MM.1S (cell line): ENCODE results near the gene DLX2.

Experiments used
- DNase-seq: peaks from one replicate; pipeline ENCODE4 v3.0.0-alpha.2; 2015
- H2AFZ ChIP-seq: fragments of 300-600 bp; sonication (generic); 2 replicates; pipeline ENCODE4 v1.6.0; 2016; ENCODE audit warnings: antibody characterized with exemption, low read length
- H3F3A ChIP-seq: fragments of 300-600 bp; sonication (generic); 2 replicates; pipeline ENCODE4 v1.6.1; 2016; ENCODE audit warnings: mild to moderate bottlenecking, antibody characterized with exemption, low read length, moderate library complexity, mixed read lengths; ENCODE audit not compliant: insufficient read depth
- H3K27ac ChIP-seq: fragments of 300-600 bp; sonication (generic); 2 replicates; pipeline ENCODE4 v1.5.1; 2016; ENCODE audit warnings: mild to moderate bottlenecking, low read length
- H3K27me3 ChIP-seq: fragments of 300-600 bp; sonication (generic); replicated peaks from 2 replicates; pipeline ENCODE4 v1.6.0; 2016; ENCODE audit warnings: low read length; ENCODE audit not compliant: insufficient read depth
- H3K36me3 ChIP-seq: fragments of 300-600 bp; sonication (generic); replicated peaks from 2 replicates; pipeline ENCODE4 v1.6.1; 2016; ENCODE audit warnings: mild to moderate bottlenecking, low read length, mixed read lengths; ENCODE audit not compliant: insufficient read depth
- H3K4me1 ChIP-seq: fragments of 300-600 bp; sonication (generic); 2 replicates; pipeline ENCODE4 v1.6.1; 2016; ENCODE audit warnings: low read length, mixed read lengths
- H3K4me2 ChIP-seq: fragments of 300-600 bp; sonication (generic); 2 replicates; pipeline ENCODE4 v1.6.0; 2016; ENCODE audit warnings: low read depth, low read length
- H3K4me3 ChIP-seq: fragments of 300-600 bp; sonication (generic); 2 replicates; pipeline ENCODE4 v1.5.1; 2016; ENCODE audit warnings: low read length, mixed read lengths
- H3K79me2 ChIP-seq: fragments of 300-600 bp; sonication (generic); 2 replicates; pipeline ENCODE4 v1.6.1; 2016; ENCODE audit warnings: mixed run types, low read length, mixed read lengths
- H3K9ac ChIP-seq: fragments of 300-600 bp; sonication (generic); 2 replicates; pipeline ENCODE4 v1.6.1; 2016; ENCODE audit warnings: low read length, mixed read lengths
- H3K9me2 ChIP-seq: fragments of 300-600 bp; sonication (generic); replicated peaks from 2 replicates; pipeline ENCODE4 v1.6.1; 2016; ENCODE audit warnings: mild to moderate bottlenecking, low read length, mixed read lengths; ENCODE audit not compliant: insufficient read depth
- H3K9me3 ChIP-seq: fragments of 300-600 bp; sonication (generic); replicated peaks from 2 replicates; pipeline ENCODE4 v1.6.1; 2016; ENCODE audit warnings: mild to moderate bottlenecking, low read length, mixed read lengths; ENCODE audit not compliant: insufficient read depth
- H4K20me1 ChIP-seq: fragments of 300-600 bp; sonication (generic); 2 replicates; pipeline ENCODE4 v1.6.1; 2016; ENCODE audit warnings: mild to moderate bottlenecking, low read length, moderate library complexity, mixed read lengths; ENCODE audit not compliant: insufficient read depth
- CTCF ChIP-seq: fragments of 300-600 bp; sonication (generic); IDR thresholded peaks from 2 replicates; pipeline ENCODE4 v1.5.1; 2016; ENCODE audit warnings: antibody characterized with exemption, low read length, mixed read lengths
- EZH2 ChIP-seq: fragments of 300-600 bp; sonication (generic); optimal IDR thresholded peaks from 2 replicates; pipeline ENCODE3; 2017; ENCODE audit warnings: low read depth, mild to moderate bottlenecking, antibody characterized with exemption, low read length, mixed read lengths
- EZH2phosphoT487 ChIP-seq: fragments of 300-600 bp; sonication (generic); IDR thresholded peaks from 2 replicates; pipeline ENCODE4 v1.6.1; 2018; ENCODE audit warnings: antibody characterized with exemption, low read length

The DLX2 gene

GRCh38 chr2:172084395-172084644, 18.4 kb downstream of the DLX2 start:
- Histone ChIP-seq H2AFZ (peak overlapping the region; percentile 81), H3K27ac (no peak overlapping the region), H3K9me2 (no peaks in the 10 kb centered on the region), H3K79me2 (no peaks in the 10 kb centered on the region), H3K9ac (no peak overlapping the region), H3K4me3 (peak overlapping the region; percentile 75), H4K20me1 (no peaks in the 10 kb centered on the region), H3K36me3 (no peaks in the 10 kb centered on the region), H3K9me3 (no peaks in the 10 kb centered on the region), H3F3A (no peaks in the 10 kb centered on the region), H3K27me3 (peaks cover 77% of the 10 kb centered on the region), H3K4me1 (0 out of 2 replicates have a peak, but pooled peaks cover 6% of the 10 kb centered on the region), H3K4me2 (peak overlapping the region; percentile 98)
- no peak for DNase-seq
- TF ChIP-seq EZH2 (no peak), CTCF (no peak), EZH2phosphoT487 (no peak)

GRCh38 chr2:172083628-172084394, 18.9 kb downstream of the DLX2 start:
- peak overlapping the region; percentile 81 for H2AFZ ChIP-seq
- TF ChIP-seq EZH2 (no peak), CTCF (no peak), EZH2phosphoT487 (no peak)
- H3K36me3 ChIP-seq, result no peaks in the 10 kb centered on the region
- no peaks in the 10 kb centered on the region for H3K9me3 ChIP-seq
- DNase-seq, result no peak
- no peak overlapping the region for H3K9ac ChIP-seq
- H3K79me2 ChIP-seq, result no peaks in the 10 kb centered on the region
- peaks cover 72% of the 10 kb centered on the region for H3K27me3 ChIP-seq
- no peaks in the 10 kb centered on the region for H3F3A ChIP-seq
- H3K27ac ChIP-seq, result no peak overlapping the region
- peak overlapping the region; percentile 75 for H3K4me3 ChIP-seq
- no peaks in the 10 kb centered on the region for H4K20me1 ChIP-seq
- no peaks in the 10 kb centered on the region for H3K9me2 ChIP-seq
- H3K4me2 ChIP-seq, result peak overlapping the region; percentile 98
- 0 out of 2 replicates have a peak, but pooled peaks cover 6% of the 10 kb centered on the region for H3K4me1 ChIP-seq

- no peaks in the 10 kb centered on the region for H4K20me1 ChIP-seq
- TF ChIP-seq EZH2phosphoT487 (no peak), EZH2 (no peak), CTCF (no peak)
- H3K4me3 ChIP-seq, result peak overlapping the region; percentile 75
- H3K4me2 ChIP-seq, result peak overlapping the region; percentile 98
- peaks cover 65% of the 10 kb centered on the region for H3K27me3 ChIP-seq
- no peak for DNase-seq
- H3K36me3 ChIP-seq, result no peaks in the 10 kb centered on the region
- no peaks in the 10 kb centered on the region for H3K9me3 ChIP-seq
- H3K27ac ChIP-seq, result no peak overlapping the region
- H3K9ac ChIP-seq, result no peak overlapping the region
- no peaks in the 10 kb centered on the region for H3K9me2 ChIP-seq
- no peaks in the 10 kb centered on the region for H3K79me2 ChIP-seq
- H3K4me1 ChIP-seq, result 0 out of 2 replicates have a peak, but pooled peaks cover 6% of the 10 kb centered on the region
- H3F3A ChIP-seq, result no peaks in the 10 kb centered on the region
- H2AFZ ChIP-seq, result peak overlapping the region; percentile 49
These were observed 19.6 kb downstream of the DLX2 start for GRCh38 chr2:172082944-172083627.
